ENCODE data around the gene FBXL16. TPM values are rescaled to one million over a fixed set of nuclear protein-coding genes. Genes with fewer than 3 reads are reported as not detected.

FBXL16 gene
- polyA plus RNA-seq, 3 donors, result 0.96 to 1.8 (median 1.1) TPM

DNA sequence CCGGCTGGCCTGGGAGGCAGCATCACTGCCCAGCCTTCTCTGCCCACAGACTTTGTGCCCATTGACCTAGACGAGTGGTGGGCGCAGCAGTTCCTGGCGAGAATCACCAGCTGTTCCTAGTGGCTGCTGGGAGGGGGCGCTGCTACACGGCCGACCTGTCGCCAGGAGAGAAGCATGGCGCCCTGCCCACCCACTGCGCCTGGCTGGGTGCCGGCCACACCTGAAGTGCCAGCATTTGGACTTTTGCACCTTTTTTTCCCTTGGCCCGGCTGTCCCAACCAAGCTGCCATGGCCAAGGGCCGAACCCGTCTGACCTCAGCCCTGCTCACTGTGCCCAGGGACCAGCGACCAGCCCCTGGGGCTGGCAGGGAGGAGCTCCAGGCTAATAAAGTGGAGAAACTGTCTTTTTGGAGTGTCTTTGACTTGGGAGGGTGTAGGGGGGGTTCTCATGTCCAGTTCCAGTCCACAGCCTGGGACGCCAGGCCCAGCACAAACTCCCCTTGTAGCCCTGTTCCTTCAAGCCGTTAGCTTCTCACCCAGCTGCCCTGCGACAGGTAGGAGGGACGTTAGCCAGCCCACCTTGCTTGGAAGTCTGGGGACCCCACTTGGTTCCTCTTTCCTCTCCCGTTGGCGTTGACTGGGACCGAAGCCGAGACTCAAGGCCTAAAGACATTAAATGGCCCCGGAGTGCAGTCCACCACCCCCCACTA, 57.4 kb downstream of the FBXL16 start:
- DNase-seq (ENCODE audit: low read depth in 3 of 3, low spot score in 2 of 3), result no peak

DNA sequence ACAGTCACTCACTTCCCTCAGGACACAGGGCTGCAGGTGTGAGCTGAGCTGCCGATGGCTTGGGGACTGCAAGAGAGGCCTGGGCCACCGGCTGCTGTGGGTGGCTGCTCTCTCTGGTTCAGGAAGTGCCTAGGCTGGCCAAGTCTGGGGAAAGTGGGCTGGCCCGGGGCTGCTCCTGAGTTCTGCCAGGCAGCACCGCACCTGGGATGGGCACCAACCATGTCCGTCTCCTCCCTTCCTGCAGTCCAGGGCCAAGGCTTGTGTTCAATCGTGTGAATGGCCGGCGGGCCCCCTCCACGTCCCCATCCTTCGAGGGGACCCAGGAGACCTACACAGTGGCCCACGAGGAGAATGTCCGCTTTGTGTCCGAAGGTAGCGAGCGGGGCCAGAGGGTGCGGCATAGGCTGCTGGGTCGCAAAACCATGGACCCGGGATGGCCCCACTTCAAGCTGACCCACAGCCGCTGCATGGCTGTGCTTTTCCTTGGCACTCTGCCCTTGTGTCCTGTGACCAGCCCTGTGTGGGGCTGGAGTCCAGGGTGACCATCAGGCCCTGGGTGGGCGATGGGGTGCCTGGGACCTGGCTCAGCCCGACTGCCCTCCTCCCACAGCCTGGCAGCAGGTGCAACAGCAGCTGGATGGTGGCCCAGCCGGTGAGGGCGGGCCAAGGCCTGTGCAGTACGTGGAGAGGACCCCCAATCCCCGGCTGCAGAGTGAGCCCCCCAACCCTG, 58.3 kb downstream of the FBXL16 start:
- DNase-seq (ENCODE audit: low read depth in 3 of 3, low spot score in 2 of 3), result no peak

GRCh38 chr16:646679-647172, 58.9 kb downstream of the FBXL16 start:
- DNase-seq (ENCODE audit: low read depth in 3 of 3, low spot score in 2 of 3), result no peak

DNA sequence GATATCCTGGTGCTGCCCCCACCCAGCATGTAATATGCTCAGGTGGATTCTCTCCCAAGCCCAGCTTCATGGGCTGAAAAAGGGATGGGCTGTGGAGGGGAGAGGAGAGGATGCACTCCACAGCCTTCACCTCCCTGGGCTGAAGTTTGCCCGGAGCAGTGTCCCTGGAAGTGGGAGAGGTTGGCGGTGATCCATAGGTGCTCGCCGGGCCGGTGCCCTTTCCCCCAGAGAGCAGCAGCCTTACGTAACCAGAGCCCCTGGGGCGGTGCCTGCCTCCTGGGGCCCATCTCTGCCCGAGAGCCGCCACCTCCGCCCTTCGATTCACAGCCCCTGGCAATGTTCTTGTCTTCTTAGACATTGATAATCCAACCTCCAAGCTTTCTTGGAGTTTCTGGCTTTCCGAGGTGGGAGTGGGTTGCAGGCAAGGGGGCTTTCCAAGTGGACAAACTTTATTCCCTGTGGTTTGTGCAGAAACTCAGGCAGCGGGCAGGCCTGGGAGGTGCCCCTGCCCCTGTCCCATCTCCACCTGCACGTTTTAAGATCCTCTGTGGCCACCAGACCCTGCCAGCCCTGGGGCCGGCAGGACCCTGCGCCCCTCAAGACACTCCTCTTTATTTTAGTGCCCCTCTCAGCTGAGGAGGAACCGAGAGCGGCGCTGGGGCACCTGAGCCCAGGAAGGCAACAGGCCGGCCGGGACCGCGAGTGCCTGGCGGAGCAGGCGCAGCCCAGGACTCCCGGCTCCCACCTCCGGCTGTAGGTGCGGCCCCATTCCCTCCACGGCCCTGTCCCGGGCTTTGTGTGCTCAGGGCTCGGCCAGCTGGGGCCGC, 59.5 kb downstream of the FBXL16 start:
- no peak for DNase-seq (ENCODE audit: low read depth in 3 of 3, low spot score in 2 of 3)

GRCh38 chr16:644556-644955, 61.0 kb downstream of the FBXL16 start:
- no peak for DNase-seq (ENCODE audit: low read depth in 3 of 3, low spot score in 2 of 3)

DNA sequence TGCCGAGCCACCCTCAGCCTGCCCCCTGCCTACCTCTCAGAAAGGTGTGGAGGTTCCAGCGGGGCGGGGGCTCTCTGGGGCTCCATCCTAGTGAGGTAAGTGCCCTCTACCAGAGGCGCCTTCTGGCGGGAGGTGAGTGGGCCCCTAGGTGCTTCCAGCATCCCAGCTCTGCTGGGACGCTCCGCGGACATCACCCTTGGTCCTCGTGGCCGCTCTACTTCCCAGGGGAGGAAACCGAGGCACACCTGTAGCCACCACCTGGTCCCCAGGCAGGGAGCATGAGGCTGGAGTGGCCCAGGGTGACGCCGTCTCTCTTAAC, 62.6 kb downstream of the FBXL16 start:
- no peak for DNase-seq (ENCODE audit: low read depth in 3 of 3, low spot score in 2 of 3)

Other genes starting within 250 kb of the FBXL16 start
- gene CAPN15, start 178.1 kb downstream of the FBXL16 start, polyA plus RNA-seq (ENCODE audit: insufficient read length in 3 of 3), result 10 to 100 TPM; 18.2 to 19.8 (median 18.2) TPM
- gene PRR35, start 145.4 kb downstream of the FBXL16 start, polyA plus RNA-seq (ENCODE audit: insufficient read length in 3 of 3), result 1 to 10 TPM; 7.4 to 8.6 (median 7.5) TPM
- gene NHLRC4, start 138.8 kb downstream of the FBXL16 start, polyA plus RNA-seq (ENCODE audit: insufficient read length in 3 of 3), result 1 to 10 TPM; 6.4 to 6.9 (median 6.6) TPM
- 10 to 100 TPM; 49.8 to 55.6 (median 50.4) TPM for gene PIGQ, start 135.8 kb downstream of the FBXL16 start, polyA plus RNA-seq (ENCODE audit: insufficient read length in 3 of 3)
- gene RAB40C, start 115.7 kb downstream of the FBXL16 start, polyA plus RNA-seq (ENCODE audit: insufficient read length in 3 of 3), result 10 to 100 TPM; 12.7 to 16.6 (median 14.4) TPM
- gene WFIKKN1, start 74.8 kb downstream of the FBXL16 start, polyA plus RNA-seq (ENCODE audit: insufficient read length in 3 of 3), result 1 to 10 TPM in 1 of 3 donors, under 1 TPM in 2; 0.82 to 1.2 (median 0.94) TPM
- gene METTL26, start 69.5 kb downstream of the FBXL16 start, polyA plus RNA-seq (ENCODE audit: insufficient read length in 3 of 3), result 10 to 100 TPM; 34.8 to 45.2 (median 42.0) TPM
- gene MCRIP2, start 64.0 kb downstream of the FBXL16 start, polyA plus RNA-seq (ENCODE audit: insufficient read length in 3 of 3), result 10 to 100 TPM; 11.1 to 15.5 (median 12.5) TPM
- gene WDR90, start 56.4 kb downstream of the FBXL16 start, polyA plus RNA-seq (ENCODE audit: insufficient read length in 3 of 3), result 10 to 100 TPM; 22.4 to 27.5 (median 22.8) TPM
- 10 to 100 TPM; 58.2 to 68.2 (median 60.6) TPM for gene RHOT2, start 37.7 kb downstream of the FBXL16 start, polyA plus RNA-seq (ENCODE audit: insufficient read length in 3 of 3)
- 1 to 10 TPM in 2 of 3 donors, under 1 TPM in 1; 0.58 to 1.5 (median 1.1) TPM for gene RHBDL1, start 30.1 kb downstream of the FBXL16 start, polyA plus RNA-seq (ENCODE audit: insufficient read length in 3 of 3)
- gene STUB1, start 25.4 kb downstream of the FBXL16 start, polyA plus RNA-seq (ENCODE audit: insufficient read length in 3 of 3), result 100 to 1,000 TPM; 117 to 125 (median 120) TPM
- gene JMJD8, start 21.5 kb downstream of the FBXL16 start, polyA plus RNA-seq (ENCODE audit: insufficient read length in 3 of 3), result 10 to 100 TPM; 56.0 to 68.0 (median 65.2) TPM
- gene WDR24, start 15.4 kb downstream of the FBXL16 start, polyA plus RNA-seq (ENCODE audit: insufficient read length in 3 of 3), result 10 to 100 TPM in 1 of 3 donors, 1 to 10 TPM in 2; 9.2 to 10.2 (median 9.5) TPM
- gene METRN, start 9.3 kb upstream of the FBXL16 start, polyA plus RNA-seq (ENCODE audit: insufficient read length in 3 of 3), result 1 to 10 TPM; 4.5 to 6.0 (median 5.2) TPM
- gene ANTKMT, start 15.3 kb upstream of the FBXL16 start, polyA plus RNA-seq (ENCODE audit: insufficient read length in 3 of 3), result 10 to 100 TPM in 2 of 3 donors, 1 to 10 TPM in 1; 8.4 to 11.0 (median 10.2) TPM
- 1 to 10 TPM in 2 of 3 donors, under 1 TPM in 1; 0.74 to 1.3 (median 1.2) TPM for gene CCDC78, start 20.6 kb upstream of the FBXL16 start, polyA plus RNA-seq (ENCODE audit: insufficient read length in 3 of 3)
- 1 to 10 TPM; 3.4 to 4.0 (median 3.8) TPM for gene HAGHL, start 21.3 kb upstream of the FBXL16 start, polyA plus RNA-seq (ENCODE audit: insufficient read length in 3 of 3)
- 10 to 100 TPM; 18.9 to 23.4 (median 22.8) TPM for gene CIAO3, start 35.2 kb upstream of the FBXL16 start, polyA plus RNA-seq (ENCODE audit: insufficient read length in 3 of 3)
- gene MSLN, start 54.9 kb upstream of the FBXL16 start, polyA plus RNA-seq (ENCODE audit: insufficient read length in 3 of 3), result 10 to 100 TPM; 12.1 to 24.9 (median 13.8) TPM
- 10 to 100 TPM; 10.1 to 11.0 (median 10.4) TPM for gene RPUSD1, start 82.6 kb upstream of the FBXL16 start, polyA plus RNA-seq (ENCODE audit: insufficient read length in 3 of 3)
- 10 to 100 TPM; 16.0 to 21.1 (median 16.5) TPM for gene CHTF18, start 82.8 kb upstream of the FBXL16 start, polyA plus RNA-seq (ENCODE audit: insufficient read length in 3 of 3)
- under 1 TPM in 2 of 3 donors, not detected in 1; 0.12 to 0.31 TPM for gene GNG13, start 94.9 kb upstream of the FBXL16 start, polyA plus RNA-seq (ENCODE audit: insufficient read length in 3 of 3)